Astrocyte (in vitro differentiated cells and primary cell): ENCODE data around the gene SEH1L. TPM values are rescaled to one million over a fixed set of nuclear protein-coding genes. Genes with fewer than 3 reads are reported as not detected.

Experiments
- DNase-seq: peaks from one replicate; pipeline ENCODE4 v3.0.0-alpha.2; 2010; ENCODE audit warnings: low read depth
- FAIRE-seq: peaks from 2 replicates; lab custom pipeline; 2011; peaks lifted over from hg19 to GRCh38; lab: Jason Lieb, UNC
- H2AFZ ChIP-seq: 2 replicates; pipeline ENCODE4 v1.6.0; 2012; ENCODE audit warnings: low read depth, low read length, inconsistent platforms
- H3K27ac ChIP-seq: 2 replicates; pipeline ENCODE4 v1.5.1; 2011; ENCODE audit warnings: low read depth, low read length, inconsistent platforms
- H3K27me3 ChIP-seq: 2 replicates; pipeline ENCODE4 v1.6.0; 2011; ENCODE audit warnings: low read length, inconsistent platforms; ENCODE audit not compliant: insufficient read depth
- H3K36me3 ChIP-seq: 2 replicates; pipeline ENCODE4 v1.5.1; 2011; ENCODE audit warnings: low read length, inconsistent platforms; ENCODE audit not compliant: insufficient read depth
- H3K4me1 ChIP-seq: 2 replicates; pipeline ENCODE4 v1.5.1; 2011; ENCODE audit warnings: low read length, inconsistent platforms; ENCODE audit not compliant: insufficient read depth
- H3K4me2 ChIP-seq: 2 replicates; pipeline ENCODE4 v1.6.0; 2012; ENCODE audit warnings: low read length, inconsistent platforms
- H3K4me3 ChIP-seq: 2 replicates; pipeline ENCODE4 v1.5.1; 2011; ENCODE audit warnings: low read depth, mild to moderate bottlenecking, low read length, inconsistent platforms; ENCODE audit not compliant: insufficient read depth
- H3K79me2 ChIP-seq: 2 replicates; pipeline ENCODE4 v1.6.0; 2012; ENCODE audit warnings: mild to moderate bottlenecking, low read length, inconsistent platforms; ENCODE audit not compliant: insufficient read depth
- H3K9ac ChIP-seq: 2 replicates; pipeline ENCODE4 v1.6.0; 2012; ENCODE audit warnings: mild to moderate bottlenecking, low read length, inconsistent platforms
- H3K9me3 ChIP-seq: 2 replicates; pipeline ENCODE4 v1.5.1; 2012; ENCODE audit warnings: low read depth, mild to moderate bottlenecking, low read length, inconsistent platforms; ENCODE audit not compliant: insufficient read depth
- H4K20me1 ChIP-seq: 2 replicates; pipeline ENCODE4 v1.6.0; 2012; ENCODE audit warnings: low read length, inconsistent platforms; ENCODE audit not compliant: insufficient read depth
- H3K27ac Mint-ChIP-seq: one replicate; pipeline ENCODE4 v1.8.0; 2021; ENCODE audit warnings: mild to moderate bottlenecking, mixed read lengths; ENCODE audit not compliant: unreplicated experiment
- H3K27me3 Mint-ChIP-seq: one replicate; pipeline ENCODE4 v1.8.0; 2021; ENCODE audit warnings: low read depth, mixed read lengths; ENCODE audit not compliant: unreplicated experiment
- H3K36me3 Mint-ChIP-seq: one replicate; pipeline ENCODE4 v1.8.0; 2021; ENCODE audit warnings: low read depth, mixed read lengths; ENCODE audit not compliant: unreplicated experiment
- H3K4me1 Mint-ChIP-seq: one replicate; pipeline ENCODE4 v1.8.0; 2021; ENCODE audit warnings: low read depth, mixed read lengths; ENCODE audit not compliant: unreplicated experiment
- H3K4me3 Mint-ChIP-seq: one replicate; pipeline ENCODE4 v1.8.0; 2021; ENCODE audit warnings: mild to moderate bottlenecking, moderate library complexity, mixed read lengths; ENCODE audit not compliant: unreplicated experiment
- H3K9me3 Mint-ChIP-seq: one replicate; pipeline ENCODE4 v1.8.0; 2021; ENCODE audit warnings: mild to moderate bottlenecking, mixed read lengths; ENCODE audit not compliant: unreplicated experiment
- CTCF ChIP-seq: IDR thresholded peaks from 2 replicates; pipeline ENCODE4 v1.5.1; 2011; ENCODE audit warnings: low read depth, mild to moderate bottlenecking, inconsistent platforms, low read length, moderate library complexity; ENCODE audit not compliant: insufficient read depth
- EZH2 ChIP-seq: IDR thresholded peaks from 2 replicates; pipeline ENCODE4 v1.6.1; 2012; ENCODE audit warnings: mild to moderate bottlenecking, low read length, inconsistent platforms; ENCODE audit not compliant: insufficient read depth
- total RNA-seq: library from RNA; stranded (reverse); gene quantifications from 2 replicates; pipeline ENCODE4 v1.2.1, GENCODE V29; 2021

Gene SEH1L
- total RNA-seq, 1 donor from 2014 or later = 43.9 TPM

- Mint-ChIP-seq H3K4me3 (no peak overlapping the region), H3K4me1 (no peaks in the 10 kb centered on the region), H3K36me3 (peaks cover 8% of the 10 kb centered on the region), H3K27me3 (no peaks in the 10 kb centered on the region), H3K27ac (no peak overlapping the region), H3K9me3 (no peaks in the 10 kb centered on the region)
- Histone ChIP-seq H3K79me2 (no peaks in the 10 kb centered on the region), H3K4me1 (no peaks in the 10 kb centered on the region), H3K9ac (no peak overlapping the region), H4K20me1 (no peaks in the 10 kb centered on the region), H3K36me3 (peaks cover 50% of the 10 kb centered on the region), H3K4me2 (no peak overlapping the region), H3K9me3 (no peaks in the 10 kb centered on the region), H3K27ac (no peak overlapping the region), H2AFZ (no peak overlapping the region), H3K4me3 (no peak overlapping the region), H3K27me3 (no peaks in the 10 kb centered on the region)
- no peak for FAIRE-seq
- no peak for TF ChIP-seq EZH2
- TF ChIP-seq CTCF = no peak
- no peak for DNase-seq
These were observed 69.5 kb downstream of the SEH1L start for GRCh38 chr18:13017247-13017875.

- DNase-seq = no peak
- Histone ChIP-seq H3K4me1 (no peaks in the 10 kb centered on the region), H3K27ac (no peak overlapping the region), H3K79me2 (peaks cover 6% of the 10 kb centered on the region), H4K20me1 (no peaks in the 10 kb centered on the region), H3K4me2 (no peak overlapping the region), H3K4me3 (no peak overlapping the region), H3K36me3 (peaks cover 43% of the 10 kb centered on the region), H2AFZ (no peak overlapping the region), H3K27me3 (no peaks in the 10 kb centered on the region), H3K9ac (no peak overlapping the region), H3K9me3 (no peaks in the 10 kb centered on the region)
- no peak overlapping the region for H3K27ac Mint-ChIP-seq
- H3K4me1 Mint-ChIP-seq = no peaks in the 10 kb centered on the region
- TF ChIP-seq EZH2 (no peak), CTCF (no peak)
- H3K9me3 Mint-ChIP-seq = no peaks in the 10 kb centered on the region
- H3K4me3 Mint-ChIP-seq = no peak overlapping the region
- no peak for FAIRE-seq
- peaks cover 10% of the 10 kb centered on the region for H3K36me3 Mint-ChIP-seq
- H3K27me3 Mint-ChIP-seq = no peaks in the 10 kb centered on the region
These were observed 70.6 kb downstream of the SEH1L start for GRCh38 chr18:13018374-13018773.

DNA sequence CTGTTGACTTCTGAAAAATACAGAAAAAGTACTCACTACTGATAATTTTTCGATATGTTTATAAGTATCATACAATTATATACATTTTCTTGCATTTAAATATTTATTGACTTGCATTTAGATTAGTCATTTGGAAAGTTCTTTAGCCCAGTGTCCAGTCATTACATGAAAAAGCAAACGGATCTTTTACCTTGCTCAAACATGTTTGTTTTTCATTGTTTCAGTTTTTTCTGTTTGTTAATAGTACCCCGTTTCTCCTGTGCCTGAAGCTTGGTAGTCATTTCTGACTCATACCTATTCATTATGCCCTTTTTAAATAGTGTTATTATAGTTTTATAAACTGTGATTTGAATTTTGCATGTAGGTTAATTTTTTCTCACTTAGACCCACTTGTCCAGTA lies 71.5 kb downstream of the SEH1L start:
- no peaks in the 10 kb centered on the region for H3K27me3 ChIP-seq
- no peaks in the 10 kb centered on the region for H3K9me3 Mint-ChIP-seq
- H3K27ac ChIP-seq = no peak overlapping the region
- no peak for TF ChIP-seq EZH2
- no peak for TF ChIP-seq CTCF
- H3K4me3 ChIP-seq = no peak overlapping the region
- H3K36me3 ChIP-seq = peaks cover 37% of the 10 kb centered on the region
- no peak overlapping the region for H3K27ac Mint-ChIP-seq
- peaks cover 13% of the 10 kb centered on the region for H3K79me2 ChIP-seq
- no peak overlapping the region for H3K9ac ChIP-seq
- no peak overlapping the region for H2AFZ ChIP-seq
- no peaks in the 10 kb centered on the region for H3K9me3 ChIP-seq
- no peak for FAIRE-seq
- H3K27me3 Mint-ChIP-seq = no peaks in the 10 kb centered on the region
- no peak for DNase-seq
- H3K4me3 Mint-ChIP-seq = no peak overlapping the region
- no peaks in the 10 kb centered on the region for H3K4me1 ChIP-seq
- H4K20me1 ChIP-seq = no peaks in the 10 kb centered on the region
- H3K4me1 Mint-ChIP-seq = no peaks in the 10 kb centered on the region
- peaks cover 10% of the 10 kb centered on the region for H3K36me3 Mint-ChIP-seq
- no peak overlapping the region for H3K4me2 ChIP-seq
